ENCODE data around the gene ATP6V1B1. TPM values are rescaled to one million over a fixed set of nuclear protein-coding genes. Genes with fewer than 3 reads are reported as not detected.

ATP6V1B1 gene
- total and polyA plus RNA-seq, 2 of the 13 experiments (the other 11 are each of a cell fraction or from before 2014, with no cell fraction given): 0.58 to 1.6 TPM

- no peak for TF ChIP-seq KDM4B (CRISPR knock-in tag; IDR thresholded peaks at IDR 0.05)
- TF ChIP-seq ERF (CRISPR knock-in tag; IDR thresholded peaks at IDR 0.05): no peak
- TF ChIP-seq ZNF761 (CRISPR knock-in tag; conservative IDR thresholded peaks at IDR 0.05): no peak
- intact Hi-C loops (cut with micrococcal nuclease; ENCODE audit: unreplicated experiment) (no loop called here), in situ Hi-C loops (cut with HindIII; ENCODE audit: extremely low pct_ligation_motif_present, low pct_unique_long_range_greater_than_20kb) (no loop called here)
- Histone ChIP-seq H3K9me3 (ENCODE audit: low read length) (no peaks in the 10 kb centered on the region), H3K27ac (ENCODE audit: extremely low read length, insufficient read depth, low read length) (no peak overlapping the region), H3K79me2 (ENCODE audit: insufficient read depth, low read length) (no peaks in the 10 kb centered on the region), H2AFZ (ENCODE audit: low read length) (no peak overlapping the region), H3K4me2 (ENCODE audit: low read depth, low read length) (no peak overlapping the region), H4K20me1 (ENCODE audit: insufficient read depth, low read length) (no peaks in the 10 kb centered on the region), H3K36me3 (replicated peaks in 1 of 2; ENCODE audit: control insufficient read depth in 1 of 2, insufficient read depth in 2 of 2, low read length in 2 of 2) (no peaks in the 10 kb centered on the region), H3K27me3 (ENCODE audit: control insufficient read depth in 1 of 2, insufficient read depth in 2 of 2, low read length in 2 of 2) (no peaks in the 10 kb centered on the region; a peak in 1 of 5 replicates), H3K9ac (ENCODE audit: insufficient read depth, low read depth, low read length) (no peak overlapping the region), H3K4me3 (replicated peaks in 1 of 3; ENCODE audit: insufficient read depth in 1 of 3, low read depth in 2 of 3, low read length in 3 of 3) (no peak overlapping the region), H3K4me1 (ENCODE audit: insufficient read depth, low read length) (peaks cover 41% of the 10 kb centered on the region)
- ChIA-PET CTCF (ENCODE audit: low intra/inter-chr PET ratio, low total read pairs) (no interaction called here), POLR2A (no interaction called here)
- no TSS peak for BruUV-seq (replicated peaks)
- DNase-seq (ENCODE audit: low spot score) (no peak), ATAC-seq (no peak), FAIRE-seq (no peak)
- 48% methylated on average over 5 of the region's 5 CpGs for WGBS (ENCODE audit: low lambda C conversion rate)
These were observed 6.0 kb downstream of the ATP6V1B1 start for GRCh38 chr2:70941701-70942100.

GRCh38 chr2:70942396-70943204 is 6.9 kb downstream of the ATP6V1B1 start:
- ATAC-seq (no peak), DNase-seq (ENCODE audit: low spot score) (no peak), FAIRE-seq (no peak)
- Histone ChIP-seq H3K9ac (ENCODE audit: insufficient read depth, low read depth, low read length) (no peak overlapping the region), H3K36me3 (replicated peaks in 1 of 2; ENCODE audit: control insufficient read depth in 1 of 2, insufficient read depth in 2 of 2, low read length in 2 of 2) (no peaks in the 10 kb centered on the region), H3K4me2 (ENCODE audit: low read depth, low read length) (no peak overlapping the region), H3K27ac (ENCODE audit: extremely low read length, insufficient read depth, low read length) (no peak overlapping the region), H3K79me2 (ENCODE audit: insufficient read depth, low read length) (no peaks in the 10 kb centered on the region), H3K27me3 (ENCODE audit: control insufficient read depth in 1 of 2, insufficient read depth in 2 of 2, low read length in 2 of 2) (peaks cover 0 to 7% of the 10 kb centered on the region in 2 experiments; a peak in 3 of 5 replicates), H3K4me1 (ENCODE audit: insufficient read depth, low read length) (peaks cover 41% of the 10 kb centered on the region), H4K20me1 (ENCODE audit: insufficient read depth, low read length) (no peaks in the 10 kb centered on the region), H3K4me3 (replicated peaks in 1 of 3; ENCODE audit: insufficient read depth in 1 of 3, low read depth in 2 of 3, low read length in 3 of 3) (no peak overlapping the region), H2AFZ (ENCODE audit: low read length) (no peak overlapping the region), H3K9me3 (ENCODE audit: low read length) (no peaks in the 10 kb centered on the region)
- intact Hi-C loops (cut with micrococcal nuclease; ENCODE audit: unreplicated experiment) (no loop called here), in situ Hi-C loops (cut with HindIII; ENCODE audit: extremely low pct_ligation_motif_present, low pct_unique_long_range_greater_than_20kb) (no loop called here)
- no TSS peak for BruUV-seq (replicated peaks)
- ChIA-PET POLR2A (no interaction called here), CTCF (ENCODE audit: low intra/inter-chr PET ratio, low total read pairs) (no interaction called here)
- whole genome bisulfite sequencing (ENCODE audit: low lambda C conversion rate): 47% methylated on average over 6 of the region's 6 CpGs
- no peak for TF ChIP-seq AHR (CRISPR knock-in tag; IDR thresholded peaks at IDR 0.05)
- no peak for TF ChIP-seq GRHL1 (CRISPR knock-in tag; conservative IDR thresholded peaks at IDR 0.05)
- TF ChIP-seq KLF15 (CRISPR knock-in tag; IDR thresholded peaks at IDR 0.05; ENCODE audit: borderline replicate concordance): no peak
- no peak for TF ChIP-seq ZBTB20 (CRISPR knock-in tag; IDR thresholded peaks at IDR 0.05; ENCODE audit: borderline replicate concordance, low read depth)
- TF ChIP-seq ZNF878 (CRISPR knock-in tag; IDR thresholded peaks at IDR 0.05): no peak
- no peak for TF ChIP-seq ARID5B (CRISPR knock-in tag; IDR thresholded peaks at IDR 0.05)
- no peak for TF ChIP-seq ZNF253 (CRISPR knock-in tag; IDR thresholded peaks at IDR 0.05; ENCODE audit: borderline replicate concordance)
- no peak for TF ChIP-seq ZNF567 (CRISPR knock-in tag; IDR thresholded peaks at IDR 0.05; ENCODE audit: borderline replicate concordance)
- no peak for TF ChIP-seq FOXK2 (IDR thresholded peaks at IDR 0.05)
- no peak for TF ChIP-seq U2AF1 (optimal IDR thresholded peaks at IDR 0.05; ENCODE audit: low read depth, low read length)

All from HepG2 (cell line).